Endothelial cell of umbilical vein (primary cell): ENCODE measurements around the gene GSKIP. TPM values are rescaled to one million over a fixed set of nuclear protein-coding genes. Genes with fewer than 3 reads are reported as not detected.

Source experiments
- BruUV-seq: library from RNA; stranded (reverse); fragments of 400-500 nt; replicated peaks from 2 replicates; lab custom pipeline; 2021; lab: Mats Ljungman, UMichigan
- CTCF ChIA-PET: fragments of 300-600, 350-600 bp; sonication (Branson Sonifier 250); formaldehyde crosslinking; loops from one replicate; lab custom pipeline; 2021; ENCODE audit warnings: antibody characterized with exemption, inconsistent platforms; lab: Charles Lee
- POLR2A ChIA-PET: fragments of 300-600, 350-600 bp; sonication (Branson Sonifier 250); formaldehyde crosslinking; loops from one replicate; lab custom pipeline; 2021; ENCODE audit warnings: antibody characterized with exemption, inconsistent platforms; lab: Charles Lee
- DNase-seq: peaks from one replicate; pipeline ENCODE4 v3.0.0-alpha.2; 2011; ENCODE audit warnings: low read depth, low spot score
- FAIRE-seq: peaks from 2 replicates; lab custom pipeline; 2011; peaks lifted over from hg19 to GRCh38; lab: Jason Lieb, UNC
- H2AFZ ChIP-seq: 2 replicates; pipeline ENCODE4 v1.6.0; 2012; ENCODE audit warnings: low read depth, low read length, control low read depth, inconsistent platforms
- H3K27ac ChIP-seq: 2 replicates; pipeline ENCODE4 v1.5.1; 2011; ENCODE audit warnings: low read depth, mild to moderate bottlenecking, control low read depth, low read length, moderate library complexity; ENCODE audit not compliant: insufficient read depth
- H3K27me3 ChIP-seq, 2 experiments: 2 replicates each; pipeline versions ENCODE4 v1.6.0 to v1.6.1; 2011; ENCODE audit warnings: low read length in 2 of 2, mixed read lengths in 1 of 2; ENCODE audit not compliant: control insufficient read depth in 2 of 2, insufficient read depth in 2 of 2
- H3K36me3 ChIP-seq, 2 experiments: 2 replicates in 1 of 2; 3 replicates in 1 of 2; pipeline ENCODE4 v1.5.1; 2011; ENCODE audit warnings: low read length in 2 of 2, mild to moderate bottlenecking in 1 of 2, moderate library complexity in 1 of 2; ENCODE audit not compliant: control insufficient read depth in 2 of 2, insufficient read depth in 2 of 2; ENCODE audit errors: extremely low read depth in 1 of 2
- H3K4me1 ChIP-seq: 3 replicates; pipeline ENCODE4 v1.5.1; 2011; ENCODE audit warnings: mild to moderate bottlenecking, low read length; ENCODE audit not compliant: control insufficient read depth, insufficient read depth; ENCODE audit errors: extremely low read depth
- H3K4me2 ChIP-seq: 2 replicates; pipeline ENCODE4 v1.6.1; 2011; ENCODE audit warnings: low read length, control low read depth, mixed read lengths; ENCODE audit not compliant: insufficient read depth
- H3K4me3 ChIP-seq, 3 experiments: fragments of 200-600 bp in 1 of 3; sonication (generic), shearing (Covaris generic) in 1 of 3; replicated peaks in 1 of 3; 2 replicates each; pipeline ENCODE4 v1.5.1; 2011 to 2016; ENCODE audit warnings: control low read depth in 3 of 3, low read length in 3 of 3, mild to moderate bottlenecking in 2 of 3, inconsistent platforms in 1 of 3, low read depth in 1 of 3, moderate library complexity in 1 of 3; ENCODE audit not compliant: insufficient read depth in 1 of 3
- H3K79me2 ChIP-seq: 2 replicates; pipeline ENCODE4 v1.6.0; 2012; ENCODE audit warnings: low read length, inconsistent platforms; ENCODE audit not compliant: control insufficient read depth, insufficient read depth
- H3K9ac ChIP-seq: replicated peaks from 2 replicates; pipeline ENCODE3; 2011; ENCODE audit warnings: low read length, control low read depth; ENCODE audit not compliant: insufficient read depth; ENCODE audit errors: extremely low read depth
- H3K9me1 ChIP-seq: replicated peaks from 3 replicates; pipeline ENCODE4 v1.6.0; 2011; ENCODE audit warnings: mild to moderate bottlenecking, low read length; ENCODE audit not compliant: control insufficient read depth, insufficient read depth; ENCODE audit errors: extremely low read depth
- H3K9me3 ChIP-seq: replicated peaks from 2 replicates; pipeline ENCODE4 v1.5.1; 2012; ENCODE audit warnings: low read length, inconsistent platforms; ENCODE audit not compliant: control insufficient read depth, insufficient read depth
- H4K20me1 ChIP-seq: replicated peaks from 2 replicates; pipeline ENCODE3; 2011; ENCODE audit warnings: mild to moderate bottlenecking, low read length; ENCODE audit not compliant: control insufficient read depth, insufficient read depth; ENCODE audit errors: extremely low read depth
- CTCF ChIP-seq, 2 donors: IDR thresholded peaks; 1 replicate in 1 of 2; 2 replicates in 1 of 2; pipeline ENCODE4 v1.5.1; 2011; ENCODE audit warnings: low read length in 2 of 2, mild to moderate bottlenecking in 2 of 2, moderate library complexity in 2 of 2, control low read depth in 1 of 2, inconsistent platforms in 1 of 2, low read depth in 1 of 2; ENCODE audit not compliant: insufficient read depth in 1 of 2; ENCODE audit errors: extremely low read depth in 1 of 2
- EZH2 ChIP-seq: IDR thresholded peaks from 2 replicates; pipeline ENCODE4 v1.6.1; 2012; ENCODE audit warnings: borderline replicate concordance, low read depth, mild to moderate bottlenecking, moderate library complexity, low read length, inconsistent platforms; ENCODE audit not compliant: severe bottlenecking
- FOS ChIP-seq: IDR thresholded peaks from 2 replicates; pipeline ENCODE4 v1.6.1; 2011; ENCODE audit warnings: mild to moderate bottlenecking, low read length, moderate library complexity, borderline replicate concordance; ENCODE audit not compliant: insufficient read depth
- GATA2 ChIP-seq: IDR thresholded peaks from 2 replicates; pipeline ENCODE4 v1.7.0; 2011; ENCODE audit warnings: low read depth, mild to moderate bottlenecking, moderate library complexity, mixed read lengths, low read length; ENCODE audit not compliant: insufficient read length, insufficient read depth
- JUN ChIP-seq: IDR thresholded peaks from 2 replicates; pipeline ENCODE4 v1.6.1; 2011; ENCODE audit warnings: borderline replicate concordance, low read depth; ENCODE audit not compliant: insufficient read length, insufficient read depth
- MAX ChIP-seq: IDR thresholded peaks from 2 replicates; pipeline ENCODE4 v1.6.1; 2011; ENCODE audit not compliant: insufficient read depth, insufficient read length
- MYC ChIP-seq: IDR thresholded peaks from one replicate; pipeline ENCODE4 v1.6.1; 2011; ENCODE audit warnings: mild to moderate bottlenecking, low read depth, low read length
- POLR2A ChIP-seq: IDR thresholded peaks from 2 replicates; pipeline ENCODE4 v1.6.1; 2012; ENCODE audit warnings: low read depth, mild to moderate bottlenecking, control low read depth, low read length
- POLR2AphosphoS5 ChIP-seq: IDR thresholded peaks from 2 replicates; pipeline ENCODE4 v1.6.1; 2012; ENCODE audit warnings: low read depth, mild to moderate bottlenecking, control low read depth, low read length, moderate library complexity; ENCODE audit not compliant: insufficient read depth
- dilution Hi-C: fragments of 300-500 bp; cut with MboI; formaldehyde crosslinking; loops from one replicate; pipeline ENCODE4 v1.15.0; 2019; ENCODE audit warnings: low sequenced_read_pairs; ENCODE audit not compliant: extremely low pct_ligation_motif_present
- intact Hi-C: fragments of 100-400 bp; cut with micrococcal nuclease; formaldehyde crosslinking; loops from one replicate; pipeline ENCODE4 v1.10.0; 2022
- polyA plus RNA-seq, 4 experiments: library from polyadenylated mRNA; depleted of rRNA in 3 of 4; stranded (reverse) in 3 of 4; unstranded in 1 of 4; fragments of >200 nt; gene quantifications; 2 replicates each; pipeline versions ENCODE4 v1.2.1 to v1.2.3, GENCODE V29; 2011 to 2012; ENCODE audit warnings: missing spikeins in 1 of 4
- total RNA-seq: library from RNA; stranded (reverse); gene quantifications from 2 replicates; pipeline ENCODE4 v1.2.3, GENCODE V29; 2021

The GSKIP gene
- total and polyA plus RNA-seq, 2 donors (not counting 3 experiments of a cell fraction or from before 2014, with no cell fraction given), result 9.2 to 15.9 TPM

GRCh38 chr14:96359959-96360358, 3.4 kb upstream of the GSKIP start:
- Histone ChIP-seq H3K27ac (no peak overlapping the region), H3K9me3 (no peaks in the 10 kb centered on the region), H3K4me2 (no peak overlapping the region), H3K79me2 (peaks cover 57% of the 10 kb centered on the region), H2AFZ (no peak overlapping the region), H3K9me1 (no peaks in the 10 kb centered on the region), H3K4me1 (peaks cover 23% of the 10 kb centered on the region), H4K20me1 (no peaks in the 10 kb centered on the region), H3K27me3 (no peaks in the 10 kb centered on the region), H3K4me3 (no peak overlapping the region), H3K36me3 (no peaks in the 10 kb centered on the region), H3K9ac (no peak overlapping the region)
- BruUV-seq, result no TSS peak
- TF ChIP-seq FOS (no peak), MYC (no peak), MAX (no peak), GATA2 (no peak), POLR2AphosphoS5 (no peak), EZH2 (no peak), CTCF (IDR thresholded peaks at IDR 0.05; ENCODE audit: extremely low read depth in 1 of 2, insufficient read depth in 1 of 2, low read depth in 1 of 2, low read length in 2 of 2) (no peak), JUN (no peak), POLR2A (no peak)
- no peak for DNase-seq
- intact Hi-C loops, result no loop called here
- no peak for FAIRE-seq
- ChIA-PET CTCF (no interaction called here), POLR2A (no interaction called here)
- dilution Hi-C loops, result no loop called here
